ENCODE results near the gene PSG5. TPM values are rescaled to one million over a fixed set of nuclear protein-coding genes. Genes with fewer than 3 reads are reported as not detected.
"Not testable (repeated sequence)": the region's sequence is repeated elsewhere in the genome, so short reads cannot be mapped to it uniquely, and the experiment has no call there.

PSG5 gene
- polyA plus RNA-seq, 1 of the 3 experiments (the other 2 are of a cell fraction): 70.3 TPM

- Histone ChIP-seq H3F3A (replicated peaks; ENCODE audit: insufficient read depth) (peaks cover 36% of the 10 kb centered on the region), H3K4me1 (ENCODE audit: control insufficient read depth in 1 of 2, insufficient read depth in 2 of 2, low read depth in 1 of 2, low read length in 1 of 2) (peaks cover 0 to 13% of the 10 kb centered on the region in 2 experiments; a peak in 2 of 4 replicates)
- H3K9me3 ChIP-seq; CTCF ChIA-PET; H3K27ac ChIP-seq (ENCODE audit: low read depth in 2 of 2, low read length in 1 of 2); H2AFZ ChIP-seq (ENCODE audit: low read depth); H3K4me2 ChIP-seq; DNase-seq; POLR2A ChIA-PET; H3K79me2 ChIP-seq (ENCODE audit: insufficient read depth); H3K27me3 ChIP-seq (ENCODE audit: insufficient read depth); H3K9me2 ChIP-seq; H3K4me3 ChIP-seq (ENCODE audit: low read depth in 2 of 2, low read length in 1 of 2); H3K9ac ChIP-seq; H3K36me3 ChIP-seq (replicated peaks in 1 of 2; ENCODE audit: control insufficient read depth in 1 of 2, insufficient read depth in 2 of 2, low read length in 1 of 2); H4K20me1 ChIP-seq (ENCODE audit: insufficient read depth): not testable (repeated sequence)
- 30% methylated on average over 1 of the region's 1 CpG for WGBS (ENCODE audit: low lambda C conversion rate)
- TF ChIP-seq CTCF (IDR thresholded peaks at IDR 0.05): peak; percentile 51
Measured at GRCh38 chr19:43179569-43180147, 6.7 kb downstream of the PSG5 start.

- H3K79me2 ChIP-seq (ENCODE audit: insufficient read depth); H3K4me3 ChIP-seq (ENCODE audit: low read depth in 2 of 2, low read length in 1 of 2); H3K9me3 ChIP-seq; POLR2A ChIA-PET; H3K9me2 ChIP-seq; CTCF ChIA-PET; H3K4me2 ChIP-seq; H4K20me1 ChIP-seq (ENCODE audit: insufficient read depth); DNase-seq; H3K9ac ChIP-seq; H3K27ac ChIP-seq (ENCODE audit: low read depth in 2 of 2, low read length in 1 of 2); H2AFZ ChIP-seq (ENCODE audit: low read depth); H3K36me3 ChIP-seq (replicated peaks in 1 of 2; ENCODE audit: control insufficient read depth in 1 of 2, insufficient read depth in 2 of 2, low read length in 1 of 2); H3K27me3 ChIP-seq (ENCODE audit: insufficient read depth); H3K4me1 ChIP-seq (ENCODE audit: control insufficient read depth in 1 of 2, insufficient read depth in 2 of 2, low read depth in 1 of 2, low read length in 1 of 2): not testable (repeated sequence)
- peaks cover 29% of the 10 kb centered on the region for H3F3A ChIP-seq (replicated peaks; ENCODE audit: insufficient read depth)
- no CpG with 5 or more reads among the region's 3 CpGs for WGBS (ENCODE audit: low lambda C conversion rate)
Measured at GRCh38 chr19:43178577-43178976, 7.8 kb downstream of the PSG5 start.

GRCh38 chr19:43165906-43166305, 20.4 kb downstream of the PSG5 start:
- H3K4me3 ChIP-seq (ENCODE audit: low read depth in 2 of 2, low read length in 1 of 2); CTCF ChIA-PET; H3K27me3 ChIP-seq (ENCODE audit: insufficient read depth); H3K79me2 ChIP-seq (ENCODE audit: insufficient read depth); H3K9ac ChIP-seq; H3K4me1 ChIP-seq (ENCODE audit: control insufficient read depth in 1 of 2, insufficient read depth in 2 of 2, low read depth in 1 of 2, low read length in 1 of 2); H3K27ac ChIP-seq (ENCODE audit: low read depth in 2 of 2, low read length in 1 of 2); H3K9me2 ChIP-seq; POLR2A ChIA-PET; DNase-seq; H2AFZ ChIP-seq (ENCODE audit: low read depth); H3K36me3 ChIP-seq (replicated peaks in 1 of 2; ENCODE audit: control insufficient read depth in 1 of 2, insufficient read depth in 2 of 2, low read length in 1 of 2); H3K9me3 ChIP-seq; H3K4me2 ChIP-seq; H4K20me1 ChIP-seq (ENCODE audit: insufficient read depth): not testable (repeated sequence)
- WGBS (ENCODE audit: low lambda C conversion rate): 55% methylated on average over 3 of the region's 3 CpGs
- H3F3A ChIP-seq (replicated peaks; ENCODE audit: insufficient read depth): peaks cover 10% of the 10 kb centered on the region

GRCh38 chr19:43163135-43163534, 23.2 kb downstream of the PSG5 start:
- peaks cover 10% of the 10 kb centered on the region for H3F3A ChIP-seq (replicated peaks; ENCODE audit: insufficient read depth)
- POLR2A ChIA-PET; H3K79me2 ChIP-seq (ENCODE audit: insufficient read depth); H3K4me3 ChIP-seq (ENCODE audit: low read depth in 2 of 2, low read length in 1 of 2); H3K9me2 ChIP-seq; H3K9ac ChIP-seq; H2AFZ ChIP-seq (ENCODE audit: low read depth); H3K4me2 ChIP-seq; H3K9me3 ChIP-seq; H3K4me1 ChIP-seq (ENCODE audit: control insufficient read depth in 1 of 2, insufficient read depth in 2 of 2, low read depth in 1 of 2, low read length in 1 of 2); H3K36me3 ChIP-seq (replicated peaks in 1 of 2; ENCODE audit: control insufficient read depth in 1 of 2, insufficient read depth in 2 of 2, low read length in 1 of 2); H3K27ac ChIP-seq (ENCODE audit: low read depth in 2 of 2, low read length in 1 of 2); H4K20me1 ChIP-seq (ENCODE audit: insufficient read depth); H3K27me3 ChIP-seq (ENCODE audit: insufficient read depth); CTCF ChIA-PET; DNase-seq: not testable (repeated sequence)
- WGBS (ENCODE audit: low lambda C conversion rate): 36% methylated on average over 3 of the region's 3 CpGs

- POLR2A ChIA-PET; H3K9ac ChIP-seq; H3K4me1 ChIP-seq (ENCODE audit: control insufficient read depth in 1 of 2, insufficient read depth in 2 of 2, low read depth in 1 of 2, low read length in 1 of 2); H3K27me3 ChIP-seq (ENCODE audit: insufficient read depth); H3K9me3 ChIP-seq; H3K4me3 ChIP-seq (ENCODE audit: low read depth in 2 of 2, low read length in 1 of 2); H3K79me2 ChIP-seq (ENCODE audit: insufficient read depth); H3K9me2 ChIP-seq; H3K27ac ChIP-seq (ENCODE audit: low read depth in 2 of 2, low read length in 1 of 2); H3K36me3 ChIP-seq (replicated peaks in 1 of 2; ENCODE audit: control insufficient read depth in 1 of 2, insufficient read depth in 2 of 2, low read length in 1 of 2); CTCF ChIA-PET; H4K20me1 ChIP-seq (ENCODE audit: insufficient read depth); DNase-seq; H3K4me2 ChIP-seq; H2AFZ ChIP-seq (ENCODE audit: low read depth): not testable (repeated sequence)
- WGBS (ENCODE audit: low lambda C conversion rate): 18% methylated on average over 2 of the region's 2 CpGs
- peaks cover 10% of the 10 kb centered on the region for H3F3A ChIP-seq (replicated peaks; ENCODE audit: insufficient read depth)
Measured at GRCh38 chr19:43162261-43162660, 24.1 kb downstream of the PSG5 start.

Data from SK-N-SH (cell line).